GM19099 (cell line): Measurements from ENCODE around the gene GAPDHS.

Experiments
- POLR2A ChIP-seq: IDR thresholded peaks from 3 replicates; pipeline ENCODE4 v1.6.1; 2011; ENCODE audit warnings: low read depth; ENCODE audit not compliant: insufficient read length; ENCODE audit errors: extremely low read depth

The GAPDHS gene

GRCh38 chr19:35565016-35565856 lies 32.0 kb downstream of the GAPDHS start:
- TF ChIP-seq POLR2A: no peak

DNA sequence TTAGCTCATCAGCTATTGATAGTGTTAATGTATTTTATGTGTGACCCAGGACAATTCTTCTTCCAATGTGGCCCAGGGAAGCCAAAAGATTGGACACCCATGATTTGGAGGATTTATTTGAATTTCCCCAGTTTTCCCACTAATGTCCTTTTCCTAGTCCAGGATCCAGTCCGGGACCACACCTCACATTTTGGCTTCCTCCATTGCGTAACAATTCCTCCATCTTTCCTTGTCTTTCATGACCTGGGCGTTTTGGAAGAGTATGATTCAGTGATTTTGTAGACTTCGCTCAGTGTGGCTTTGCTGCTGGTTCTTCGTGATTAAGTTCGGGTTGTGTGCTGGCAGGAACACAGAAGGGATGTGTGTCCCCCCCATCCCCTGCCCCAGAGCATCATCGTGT lies 33.5 kb downstream of the GAPDHS start:
- TF ChIP-seq POLR2A: no peak

DNA sequence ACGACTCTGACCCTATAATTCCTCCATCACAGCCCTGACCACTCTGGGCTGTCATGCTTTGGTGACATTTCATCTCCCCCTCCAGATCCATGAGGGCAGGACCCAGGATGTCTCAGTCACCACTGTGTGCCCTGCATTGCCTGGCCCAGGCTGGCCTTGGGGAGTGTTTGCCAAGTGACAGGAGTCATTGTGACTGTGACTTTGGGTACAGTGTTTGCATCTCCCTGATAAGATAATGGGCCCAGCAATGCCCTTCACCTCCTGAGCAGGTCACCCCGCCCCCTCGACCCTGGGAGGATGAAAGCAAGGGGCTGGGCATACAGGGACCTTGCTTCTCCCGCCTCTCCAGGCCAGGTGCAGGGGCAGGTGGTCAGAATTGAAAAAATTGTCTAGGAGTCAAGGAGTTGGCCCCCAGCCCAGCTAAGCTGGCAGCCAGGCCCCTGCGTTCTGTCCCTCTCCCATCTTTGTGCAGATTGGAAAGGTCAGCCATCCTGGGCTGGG lies 36.1 kb downstream of the GAPDHS start:
- no peak for TF ChIP-seq POLR2A

DNA sequence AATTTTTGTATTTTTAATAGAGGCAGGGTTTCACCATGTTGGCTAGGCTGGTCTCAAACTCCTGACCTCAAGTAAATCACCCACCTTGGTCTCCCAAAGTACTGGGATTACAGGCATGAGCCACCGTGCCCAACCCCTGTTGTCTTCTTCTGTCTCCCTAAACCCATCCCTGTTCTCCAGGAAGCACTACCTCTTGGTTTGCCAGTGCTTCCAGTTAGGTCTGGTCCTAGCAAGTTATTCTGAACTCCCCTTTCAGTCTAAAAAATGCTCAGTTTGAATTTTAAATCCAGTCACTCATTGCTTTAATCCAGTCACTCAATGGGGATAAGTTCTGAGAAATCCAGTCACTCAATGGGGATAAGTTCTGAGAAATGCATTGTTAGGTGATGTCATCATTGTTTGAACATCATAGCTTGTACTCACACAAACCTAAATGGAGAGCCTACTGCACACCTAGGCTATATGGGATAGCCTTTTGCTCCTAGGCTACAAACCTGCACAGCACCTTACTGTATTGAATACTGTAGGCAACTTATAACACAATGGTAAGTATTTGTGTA lies 38.2 kb downstream of the GAPDHS start:
- no peak for TF ChIP-seq POLR2A

- no peak for TF ChIP-seq POLR2A
Measured at GRCh38 chr19:35577918-35578317, 44.7 kb downstream of the GAPDHS start.

DNA sequence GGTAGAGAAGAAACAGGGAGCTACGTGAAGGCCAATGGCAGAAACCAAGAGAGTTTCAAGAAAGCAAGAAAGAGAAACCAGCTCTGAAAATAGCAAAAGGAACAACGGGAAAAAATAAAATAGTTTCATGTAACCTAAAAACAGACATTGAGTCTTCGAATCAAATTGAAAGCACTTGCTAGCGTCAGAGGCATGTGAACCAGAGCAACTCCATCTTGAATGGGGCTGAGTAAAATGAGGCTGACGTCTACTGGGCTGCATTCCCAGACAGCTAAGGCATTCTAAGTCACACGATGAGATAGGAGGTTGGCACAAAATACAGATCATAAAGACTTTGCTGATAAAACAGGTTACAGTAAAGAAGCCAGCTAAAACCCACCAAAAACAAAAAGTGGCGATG lies 45.5 kb downstream of the GAPDHS start:
- TF ChIP-seq POLR2A: no peak

DNA sequence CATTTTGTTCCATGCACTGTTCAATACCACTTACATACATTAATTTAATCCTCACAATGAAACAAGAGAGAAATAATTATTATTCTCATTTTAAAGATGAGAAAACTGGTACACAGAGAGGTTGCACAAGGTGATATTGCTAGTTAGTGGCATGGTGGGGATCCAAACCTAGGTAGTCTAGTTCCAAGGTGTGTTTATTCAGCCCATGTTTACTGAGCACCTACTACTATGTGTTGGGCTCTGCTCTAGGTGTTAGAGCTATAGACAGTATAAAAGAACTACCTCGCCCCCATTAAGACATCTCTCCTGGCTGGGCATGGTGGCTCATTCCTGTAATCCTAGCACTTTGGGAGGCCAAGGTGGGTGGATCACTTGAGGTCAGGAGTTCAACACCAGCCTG lies 49.5 kb downstream of the GAPDHS start:
- TF ChIP-seq POLR2A: no peak

DNA sequence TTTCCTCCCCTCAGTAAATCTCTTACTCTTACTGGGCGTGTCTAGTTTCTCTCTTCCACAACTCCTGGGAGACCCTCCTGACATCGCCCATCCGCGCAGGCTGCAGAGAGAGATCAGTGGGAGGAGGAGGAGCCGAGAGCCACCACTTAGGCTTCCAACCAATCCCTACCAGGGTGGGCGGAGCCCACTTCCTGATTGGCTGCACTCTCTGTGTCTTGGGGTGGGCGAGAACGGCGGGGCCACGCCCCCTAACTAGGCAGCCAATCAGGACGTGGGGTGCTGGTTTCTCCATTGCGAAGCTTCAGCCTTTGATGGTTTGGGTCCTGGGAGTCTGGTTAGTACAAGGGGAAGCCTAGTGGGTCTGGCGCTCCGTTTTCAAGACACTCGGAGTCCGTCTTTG lies 52.6 kb downstream of the GAPDHS start, which contains the start of gene PMIS2:
Gene PMIS2, plus strand, starts transcription at position 326 of the 400 bp plus-strand sequence. CDS start 87 bp downstream, outside the sequence.
- no peak for TF ChIP-seq POLR2A

- no peak for TF ChIP-seq POLR2A
Measured at GRCh38 chr19:35587321-35587720, 54.1 kb downstream of the GAPDHS start.

DNA sequence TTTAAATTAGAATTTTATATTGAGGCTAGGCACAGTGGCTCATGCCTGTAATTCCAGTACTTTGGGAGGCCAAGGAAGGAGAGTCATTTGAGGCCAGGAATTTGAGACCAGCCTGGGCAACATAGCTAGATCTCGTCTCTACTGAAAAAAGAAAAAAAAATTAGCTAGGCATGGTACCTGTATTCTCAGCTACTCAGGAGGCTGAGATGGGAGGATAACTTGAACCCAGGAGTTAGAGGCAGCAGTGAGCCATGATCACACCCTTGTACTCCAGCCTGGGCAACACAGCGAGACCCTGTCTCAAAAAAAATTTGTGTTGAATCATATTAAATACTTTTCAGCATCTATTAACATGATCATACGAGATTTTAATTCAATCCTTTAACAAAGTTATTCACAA lies 57.6 kb downstream of the GAPDHS start:
- TF ChIP-seq POLR2A: no peak

DNA sequence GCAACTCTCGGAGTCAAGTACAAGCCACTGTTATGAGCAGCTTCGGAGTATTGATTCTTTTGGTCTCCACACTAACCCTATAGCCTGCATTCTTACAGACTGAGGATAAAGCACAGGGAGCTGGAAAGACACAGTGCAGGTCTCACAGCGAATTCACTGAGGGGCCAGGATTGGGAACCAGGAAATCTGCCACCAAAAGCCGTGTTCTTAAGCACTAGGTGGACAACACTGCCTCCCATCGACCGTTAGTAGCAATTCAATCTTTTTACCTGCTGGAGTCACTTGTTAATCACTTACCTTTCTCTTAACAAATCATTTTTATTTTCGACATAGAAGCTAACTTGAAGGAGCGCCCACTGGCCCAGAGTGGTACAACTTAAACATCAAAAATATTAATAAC lies 59.0 kb downstream of the GAPDHS start:
- no peak for TF ChIP-seq POLR2A
